ENCODE results near the gene CPD. TPM values are rescaled to one million over a fixed set of nuclear protein-coding genes. Genes with fewer than 3 reads are reported as not detected.

Gene CPD
- total and polyA plus RNA-seq, 2 of the 13 experiments (the other 11 are each of a cell fraction or from before 2014, with no cell fraction given), result 46.1 to 72.3 TPM

GRCh38 chr17:30379303-30379902 lies 676 bp downstream of the CPD start (continued):
- TF ChIP-seq ZNF569 (CRISPR knock-in tag; IDR thresholded peaks at IDR 0.05; ENCODE audit: borderline replicate concordance) (no peak), NFIB (CRISPR knock-in tag; IDR thresholded peaks at IDR 0.05; ENCODE audit: borderline replicate concordance) (no peak), ATAD3A (CRISPR knock-in tag; IDR thresholded peaks at IDR 0.05) (no peak), ZKSCAN1 (IDR thresholded peaks at IDR 0.05; ENCODE audit: low read length) (no peak), ZNF710 (CRISPR knock-in tag; IDR thresholded peaks at IDR 0.05; ENCODE audit: borderline replicate concordance) (0 out of 2 replicates have a peak, but pooled peaks have one; percentile 4), ZNF749 (CRISPR knock-in tag; IDR thresholded peaks at IDR 0.05; ENCODE audit: borderline replicate concordance) (no peak), IRF1 (CRISPR knock-in tag; IDR thresholded peaks at IDR 0.05; ENCODE audit: low read depth) (no peak), ZNF773 (CRISPR knock-in tag; IDR thresholded peaks at IDR 0.05; ENCODE audit: borderline replicate concordance) (no peak), ZBTB44 (CRISPR knock-in tag; IDR thresholded peaks at IDR 0.05) (no peak), NCOA1 (CRISPR knock-in tag; IDR thresholded peaks at IDR 0.05) (no peak), ZNF709 (CRISPR knock-in tag; IDR thresholded peaks at IDR 0.05) (no peak), CEBPB (IDR thresholded peaks at IDR 0.05; ENCODE audit: borderline replicate concordance, low read depth, low read length) (no peak), ZZZ3 (CRISPR knock-in tag; IDR thresholded peaks at IDR 0.05; ENCODE audit: borderline replicate concordance) (no peak), RXRA (CRISPR knock-in tag; IDR thresholded peaks at IDR 0.05) (no peak; the same call in 1 of the 2 replicates), ZNF446 (CRISPR knock-in tag; IDR thresholded peaks at IDR 0.05) (no peak), FOXO1 (CRISPR knock-in tag; IDR thresholded peaks at IDR 0.05) (no peak), MXD3 (CRISPR knock-in tag; IDR thresholded peaks at IDR 0.05) (no peak), ZXDC (CRISPR knock-in tag; IDR thresholded peaks at IDR 0.05) (0 out of 2 replicates have a peak, but pooled peaks have one; percentile 12), NR1H2 (CRISPR knock-in tag; IDR thresholded peaks at IDR 0.05; ENCODE audit: borderline replicate concordance, low read depth) (no peak), ZBTB38 (CRISPR knock-in tag; IDR thresholded peaks at IDR 0.05) (no peak)
